ENCODE data around the gene SMYD3.

The SMYD3 gene

GRCh38 chr1:246203180-246203579 lies 303.9 kb downstream of the SMYD3 start:
- Histone ChIP-seq H3K4me1 (ENCODE audit: control insufficient read depth, insufficient read depth, low read length) (no peaks in the 10 kb centered on the region), H3K36me3 (ENCODE audit: control insufficient read depth in 2 of 2, insufficient read depth in 1 of 2, low read length in 2 of 2) (no peaks in the 10 kb centered on the region), H3K27ac (ENCODE audit: extremely low read depth, low read depth, low read length) (no peak overlapping the region), H3K4me3 (ENCODE audit: low read depth, low read length) (no peak overlapping the region), H3K9me3 (ENCODE audit: control insufficient read depth, insufficient read depth, low read depth, low read length) (no peaks in the 10 kb centered on the region)
- TF ChIP-seq ZSCAN16 (tag by site-specific recombination; IDR thresholded peaks at IDR 0.05): no peak
- TF ChIP-seq ZNF654 (tag by site-specific recombination; IDR thresholded peaks at IDR 0.05; ENCODE audit: low read depth): no peak
- no peak for TF ChIP-seq PRDM1 (tag by site-specific recombination; IDR thresholded peaks at IDR 0.05)
- no peak for TF ChIP-seq MYNN (tag by site-specific recombination; IDR thresholded peaks at IDR 0.05; ENCODE audit: borderline replicate concordance)
- no peak for TF ChIP-seq ZNF184 (tag by site-specific recombination; IDR thresholded peaks at IDR 0.05)
- no peak for TF ChIP-seq ZBTB11 (tag by site-specific recombination; conservative IDR thresholded peaks at IDR 0.05; ENCODE audit: low read depth)
- TF ChIP-seq ZNF311 (tag by site-specific recombination; IDR thresholded peaks at IDR 0.05; ENCODE audit: borderline replicate concordance): no peak
- no peak for TF ChIP-seq ZNF394 (tag by site-specific recombination; IDR thresholded peaks at IDR 0.05; ENCODE audit: borderline replicate concordance)
- no peak for TF ChIP-seq OVOL3 (tag by site-specific recombination; IDR thresholded peaks at IDR 0.05)
- no peak for TF ChIP-seq ZNF677 (tag by site-specific recombination; IDR thresholded peaks at IDR 0.05)
- no peak for TF ChIP-seq ZNF623 (tag by site-specific recombination; IDR thresholded peaks at IDR 0.05)
- TF ChIP-seq ZFP3 (tag by site-specific recombination; IDR thresholded peaks at IDR 0.05; ENCODE audit: low read depth): no peak
- no peak for TF ChIP-seq ZNF645 (tag by site-specific recombination; IDR thresholded peaks at IDR 0.05)
- TF ChIP-seq ZNF157 (tag by site-specific recombination; IDR thresholded peaks at IDR 0.05): no peak
- TF ChIP-seq ZNF223 (tag by site-specific recombination; IDR thresholded peaks at IDR 0.05): no peak
- no peak for TF ChIP-seq ZNF280D (tag by site-specific recombination; IDR thresholded peaks at IDR 0.05)
- ChIA-PET POLR2A (no interaction called here), CTCF (no interaction called here)

GRCh38 chr1:246200738-246201137 lies 306.3 kb downstream of the SMYD3 start:
- no peak overlapping the region for H3K4me3 ChIP-seq (ENCODE audit: low read depth, low read length)
- no peaks in the 10 kb centered on the region for H3K36me3 ChIP-seq (ENCODE audit: control insufficient read depth in 2 of 2, insufficient read depth in 1 of 2, low read length in 2 of 2)
- H3K27ac ChIP-seq (ENCODE audit: extremely low read depth, low read depth, low read length): no peak overlapping the region
- no peak for TF ChIP-seq ZNF19 (tag by site-specific recombination; IDR thresholded peaks at IDR 0.05; ENCODE audit: low read depth)
- TF ChIP-seq ZNF24 (tag by site-specific recombination; IDR thresholded peaks at IDR 0.05): no peak
- no peak for TF ChIP-seq ZNF621 (tag by site-specific recombination; IDR thresholded peaks at IDR 0.05)
- TF ChIP-seq SCRT1 (tag by site-specific recombination; IDR thresholded peaks at IDR 0.05; ENCODE audit: borderline replicate concordance): no peak
- TF ChIP-seq HOXC10 (CRISPR knock-in tag; IDR thresholded peaks at IDR 0.05): no peak
- TF ChIP-seq ZNF660 (tag by site-specific recombination; IDR thresholded peaks at IDR 0.05): no peak
- TF ChIP-seq RBAK (tag by site-specific recombination; IDR thresholded peaks at IDR 0.05): no peak
- TF ChIP-seq PRDM6 (tag by site-specific recombination; IDR thresholded peaks at IDR 0.05): no peak
- TF ChIP-seq ZNF785 (tag by site-specific recombination; IDR thresholded peaks at IDR 0.05): no peak
- no peak for TF ChIP-seq ZNF404 (tag by site-specific recombination; IDR thresholded peaks at IDR 0.05)
- no peak for TF ChIP-seq ZNF202 (tag by site-specific recombination; IDR thresholded peaks at IDR 0.05; ENCODE audit: borderline replicate concordance)
- no peak for TF ChIP-seq ZBTB17 (tag by site-specific recombination; IDR thresholded peaks at IDR 0.05)
- H3K4me1 ChIP-seq (ENCODE audit: control insufficient read depth, insufficient read depth, low read length): no peaks in the 10 kb centered on the region
- H3K9me3 ChIP-seq (ENCODE audit: control insufficient read depth, insufficient read depth, low read depth, low read length): no peaks in the 10 kb centered on the region
- CTCF ChIA-PET: no interaction called here
- POLR2A ChIA-PET: no interaction called here
